Measurements from ENCODE around the gene CDT1.
A peak's percentile ranks its signal among the peaks of the same experiment; 100 is the strongest.

CDT1 gene

DNA sequence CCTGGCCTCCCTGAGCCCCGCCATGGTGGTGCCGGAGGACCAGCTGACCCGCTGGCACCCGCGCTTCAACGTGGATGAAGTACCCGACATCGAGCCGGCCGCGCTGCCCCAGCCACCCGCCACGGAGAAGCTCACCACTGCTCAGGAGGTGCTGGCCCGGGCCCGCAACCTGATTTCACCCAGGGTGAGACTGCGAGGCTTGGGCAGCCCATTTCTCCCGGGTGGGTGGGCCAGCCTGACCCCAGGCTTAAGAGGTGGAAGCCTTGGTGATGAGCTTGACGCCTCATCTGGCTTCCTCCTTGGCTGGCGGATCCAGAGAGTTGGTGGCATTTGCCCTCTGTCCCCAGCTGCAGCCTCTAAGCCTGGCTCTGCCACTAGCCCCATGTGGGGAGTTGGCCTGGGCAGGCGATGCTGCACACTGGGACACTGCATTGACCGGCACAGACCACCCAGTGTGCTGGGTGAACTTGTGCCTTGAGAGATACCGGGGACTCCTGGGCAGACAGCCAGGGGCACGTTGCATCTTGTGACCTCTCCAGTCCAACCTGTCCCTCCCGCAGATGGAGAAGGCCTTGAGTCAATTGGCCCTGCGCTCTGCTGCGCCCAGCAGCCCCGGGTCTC is 3.0 kb downstream of the CDT1 start:
- DNase-seq, result no peak

DNA sequence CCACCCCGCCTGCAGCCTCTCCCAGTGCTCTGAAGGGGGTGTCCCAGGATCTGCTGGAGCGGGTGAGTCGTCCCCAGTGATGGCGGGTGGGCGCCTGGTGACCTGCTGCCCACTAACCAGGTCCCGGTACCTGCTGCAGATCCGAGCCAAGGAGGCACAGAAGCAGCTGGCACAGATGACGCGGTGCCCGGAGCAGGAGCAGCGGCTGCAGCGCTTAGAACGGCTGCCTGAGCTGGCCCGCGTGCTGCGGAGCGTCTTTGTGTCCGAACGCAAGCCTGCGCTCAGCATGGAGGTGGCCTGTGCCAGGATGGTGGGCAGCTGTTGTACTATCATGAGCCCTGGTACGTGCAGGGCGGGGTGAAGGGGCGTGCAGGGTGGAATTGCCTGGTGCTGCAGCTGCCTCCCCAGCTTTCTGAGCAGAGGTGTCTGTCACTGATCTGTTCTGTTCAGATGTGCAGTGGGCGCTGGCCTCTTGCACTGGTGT is 3.6 kb downstream of the CDT1 start:
- DNase-seq, result no peak

DNA sequence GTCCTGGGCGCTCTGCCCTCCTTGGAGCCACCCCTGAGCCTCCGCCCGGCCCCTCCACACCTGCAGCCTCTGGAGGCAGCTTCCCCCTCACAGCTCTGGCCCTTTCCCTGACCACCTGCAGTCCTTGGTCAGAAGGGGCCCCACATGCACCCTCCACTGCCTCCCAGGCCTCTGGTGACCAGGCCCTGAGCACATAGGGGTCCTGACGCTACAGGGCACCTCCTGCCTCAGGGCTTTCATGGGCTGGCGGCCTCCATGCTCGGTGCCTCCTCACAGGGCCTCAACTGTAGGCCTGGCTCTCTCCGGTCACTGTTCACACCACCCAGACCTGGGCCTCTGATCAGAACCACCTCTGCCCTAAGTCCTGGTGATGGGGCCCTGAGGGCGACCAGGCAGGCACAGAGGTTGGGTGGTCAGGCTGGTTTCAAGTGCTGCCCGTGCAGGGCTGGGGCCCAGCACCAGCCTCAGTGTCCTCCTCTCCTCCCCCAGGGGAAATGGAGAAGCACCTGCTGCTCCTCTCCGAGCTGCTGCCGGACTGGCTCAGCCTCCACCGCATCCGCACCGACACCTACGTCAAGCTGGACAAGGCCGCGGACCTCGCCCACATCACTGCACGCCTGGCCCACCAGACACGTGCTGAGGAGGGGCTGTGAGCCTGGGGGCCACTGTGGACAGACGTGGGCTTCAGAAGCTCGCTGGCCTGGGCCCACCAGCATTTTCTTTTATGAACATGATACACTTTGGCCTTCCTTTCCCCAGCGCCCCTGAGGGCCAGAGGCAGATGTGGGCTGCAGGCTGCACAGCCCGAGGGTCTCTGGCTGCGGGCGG is 4.3 kb downstream of the CDT1 start:
- DNase-seq, result no peak

DNA sequence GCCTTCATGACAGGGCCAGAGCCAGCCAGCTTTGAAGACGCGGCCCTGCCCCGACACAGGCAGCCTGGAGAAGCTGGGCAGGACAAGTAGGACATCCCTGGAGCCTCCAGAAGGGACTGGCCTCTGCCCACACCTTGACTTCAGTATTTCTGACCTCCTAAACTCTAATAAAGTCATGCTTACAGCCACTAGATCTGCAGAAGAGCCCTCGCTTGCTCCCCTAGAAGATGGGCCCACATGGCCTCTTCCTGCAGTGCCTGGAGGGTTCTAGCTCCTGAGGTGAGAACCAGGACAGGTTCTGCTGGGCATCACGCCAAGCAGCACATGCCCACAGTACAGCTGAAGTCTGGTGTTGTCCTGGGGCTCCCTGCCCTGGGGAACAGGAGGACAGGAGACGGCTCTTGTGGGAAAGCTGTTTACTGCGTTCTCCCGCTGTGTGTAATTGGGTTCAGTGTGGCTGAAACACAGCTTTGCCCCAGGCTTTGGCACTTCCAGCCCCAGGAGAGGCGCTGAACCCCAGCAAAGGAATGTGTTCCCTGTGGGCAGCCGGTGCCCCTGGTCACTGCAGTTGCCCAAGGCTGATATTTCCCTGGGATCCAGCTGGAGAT is 5.6 kb downstream of the CDT1 start:
- no peak for DNase-seq

DNA sequence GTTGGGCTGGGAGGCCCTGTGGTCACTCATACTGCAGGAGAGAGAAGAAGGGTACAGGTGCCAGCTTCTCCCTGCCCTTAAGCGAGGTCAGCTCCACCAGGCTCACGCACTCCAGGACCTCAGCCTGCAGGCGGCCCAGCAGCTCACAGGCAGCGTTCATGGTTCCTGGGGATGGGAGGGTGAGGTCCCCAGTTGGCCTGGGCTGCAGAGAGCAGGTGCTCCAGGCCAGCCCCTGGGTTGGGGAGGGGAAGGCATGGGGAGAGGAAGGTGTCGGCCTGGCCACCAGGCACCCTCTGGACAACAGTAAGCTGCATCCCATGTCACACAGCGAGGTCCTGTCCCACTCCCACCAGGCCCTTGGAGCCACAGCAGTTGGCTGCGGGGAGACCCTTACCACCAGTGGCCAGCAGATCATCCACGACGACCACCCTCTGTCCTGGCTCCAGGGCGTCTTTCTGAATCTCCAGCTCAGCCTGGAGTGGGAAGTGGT is 6.1 kb downstream of the CDT1 start:
- no peak for DNase-seq

DNA sequence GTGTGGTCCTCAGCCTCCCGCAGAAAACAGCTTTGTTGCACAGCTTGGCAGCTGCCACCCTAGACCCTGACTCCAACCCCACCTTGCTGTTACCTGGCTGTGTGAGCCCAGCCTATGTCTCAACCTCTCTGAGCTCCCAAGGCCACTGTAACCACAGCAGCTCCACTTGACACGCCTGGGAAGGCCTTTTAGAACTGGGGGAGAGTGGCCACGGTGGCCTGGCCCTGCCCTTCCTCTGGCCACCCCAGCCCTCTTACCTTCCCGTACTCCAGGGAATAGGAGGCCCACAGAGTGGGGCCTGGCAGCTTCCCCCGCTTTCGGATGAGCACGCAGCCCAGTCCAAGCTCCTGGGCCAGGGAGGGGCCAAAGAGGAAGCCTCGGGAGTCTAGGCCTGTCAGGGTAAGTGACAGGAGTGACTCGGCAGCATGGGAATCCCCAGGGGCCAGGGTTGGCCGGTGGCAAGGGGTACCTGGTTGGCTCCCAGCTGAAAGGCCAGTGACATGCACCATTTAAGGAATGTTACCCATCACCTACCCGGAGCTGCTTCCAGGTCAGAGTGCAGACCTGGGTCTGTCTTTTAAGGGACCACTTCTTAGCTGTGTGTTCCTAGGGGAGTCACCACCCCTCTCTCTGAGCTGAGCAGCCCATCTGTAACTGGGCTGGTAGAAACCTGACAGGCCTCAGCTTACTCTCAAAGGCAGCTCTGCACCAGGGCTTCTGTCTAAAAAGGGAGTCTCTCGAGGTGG is 6.8 kb downstream of the CDT1 start:
- DNase-seq, result no peak

DNA sequence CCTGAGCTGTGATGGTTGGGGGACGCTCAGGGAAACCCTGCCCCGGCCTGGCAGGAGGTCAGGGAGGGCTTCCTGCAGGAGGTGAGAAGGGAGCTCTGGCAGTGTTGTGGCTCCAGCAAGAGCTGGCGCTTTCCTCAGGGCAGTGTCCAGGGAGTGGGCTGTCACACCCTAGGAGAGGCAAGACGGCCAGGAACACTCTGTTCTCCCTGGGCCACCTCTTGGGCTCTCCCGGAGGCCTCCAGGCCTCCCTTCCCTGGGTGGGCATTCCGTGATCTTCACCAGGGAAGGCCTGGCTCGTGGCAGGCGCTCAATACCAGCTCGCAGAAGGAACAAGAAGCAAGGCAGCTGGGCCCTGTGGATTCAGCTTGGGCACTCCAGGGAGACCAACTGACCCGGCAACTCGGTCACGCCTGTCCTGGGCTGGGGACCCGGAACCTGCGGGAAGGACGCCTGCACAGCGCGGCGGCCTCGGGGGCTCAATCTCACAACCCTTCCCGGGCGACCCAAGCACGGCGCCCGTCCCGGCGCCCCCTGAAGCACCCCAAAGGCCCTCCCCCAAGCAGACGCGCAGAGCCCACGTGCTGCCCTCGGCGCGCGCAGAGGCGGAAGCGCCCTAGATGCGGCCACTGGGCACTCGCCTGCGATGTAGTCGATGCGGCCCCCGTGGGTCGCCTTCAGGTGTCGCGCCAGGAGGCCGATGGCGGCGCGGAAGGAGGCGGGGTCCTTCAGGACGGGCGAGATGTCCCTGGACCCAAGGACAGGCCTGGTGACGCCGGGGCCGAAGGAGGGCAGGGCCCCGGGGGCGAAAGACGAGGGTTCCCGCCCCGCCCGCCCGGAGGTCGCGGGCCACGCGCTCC is 7.6 kb downstream of the CDT1 start:
- DNase-seq, result peak; percentile 40 to 65 (median 45)

DNA sequence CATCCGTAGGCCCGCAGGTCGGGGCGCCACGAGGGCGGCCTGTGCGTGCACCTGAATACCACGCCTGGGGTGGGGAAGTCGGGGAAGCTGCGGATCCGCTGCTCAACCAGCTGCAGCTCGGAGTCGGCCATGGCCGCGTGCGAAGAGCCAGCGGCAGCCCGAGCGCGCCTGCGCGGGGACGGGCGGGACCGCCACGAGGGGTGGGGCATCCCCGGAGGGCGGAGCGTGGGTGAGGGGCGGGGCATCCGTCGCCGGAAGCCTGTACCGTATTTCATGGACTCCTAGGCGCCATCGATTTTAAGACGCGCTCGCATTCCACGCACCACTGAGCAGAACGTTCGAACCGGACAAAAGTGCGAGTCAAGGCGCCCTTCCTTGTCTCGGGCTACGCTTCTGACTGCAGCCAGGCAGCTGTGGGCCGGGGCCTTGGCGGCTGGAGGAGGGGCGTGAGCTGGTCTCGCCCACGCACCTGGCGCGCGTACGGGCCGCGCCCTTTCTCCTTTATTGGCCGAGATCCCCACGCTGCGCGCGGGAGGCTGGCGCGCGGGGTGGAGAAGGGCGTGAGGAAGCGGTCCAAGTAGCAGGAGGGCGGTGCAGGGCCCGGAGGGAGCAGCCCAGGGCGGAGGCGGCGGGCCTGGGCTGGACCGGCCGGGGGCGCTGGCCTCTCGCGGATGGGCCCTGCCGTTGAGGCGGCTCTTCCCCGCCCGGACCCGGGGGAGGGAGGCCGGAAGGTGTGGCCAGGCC is 8.4 kb downstream of the CDT1 start, which contains the start of gene APRT:
APRT (minus strand) TSS at position 160 of the 744 bp plus-strand sequence; CDS start at position 131, 29 bp downstream.
- DNase-seq, result peak; percentile 90 to 96 (median 93)

DNA sequence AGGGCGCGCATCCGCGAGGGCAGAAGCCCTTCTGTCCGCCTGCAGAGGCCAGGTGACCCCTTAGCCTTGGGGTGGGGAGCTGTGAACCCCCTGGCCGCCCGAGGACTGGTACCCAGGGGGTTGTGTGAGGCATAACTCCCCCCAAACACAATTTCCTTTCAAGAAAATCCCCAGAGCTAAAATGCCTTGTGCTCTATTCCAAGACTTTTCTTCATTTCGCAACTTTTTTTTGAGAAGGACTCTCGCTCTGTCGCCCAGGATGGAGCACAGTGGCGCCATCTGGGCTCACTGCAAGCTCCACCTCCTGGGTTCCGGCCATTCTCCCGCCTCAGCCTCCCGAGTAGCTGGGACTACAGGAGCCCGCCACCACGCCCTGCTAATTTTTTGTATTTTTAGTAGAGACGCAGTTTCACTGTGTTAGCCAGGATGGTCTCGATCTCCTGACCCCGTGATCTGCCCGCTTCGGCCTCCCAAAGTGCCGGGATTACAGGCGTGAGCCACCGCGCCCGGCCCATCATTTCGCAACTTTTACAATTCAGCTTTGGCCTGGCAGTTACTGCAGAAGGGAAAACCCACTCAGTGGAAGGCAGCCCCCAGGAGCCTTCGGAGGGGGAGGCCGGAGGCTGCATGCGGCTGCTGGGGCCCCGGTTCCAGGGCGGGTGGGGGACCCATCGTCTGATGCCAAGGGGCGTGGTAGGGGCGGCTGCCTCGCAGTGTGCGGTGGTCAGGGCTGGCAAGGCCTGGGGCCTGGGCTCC is 9.1 kb downstream of the CDT1 start:
- DNase-seq, result no peak

DNA sequence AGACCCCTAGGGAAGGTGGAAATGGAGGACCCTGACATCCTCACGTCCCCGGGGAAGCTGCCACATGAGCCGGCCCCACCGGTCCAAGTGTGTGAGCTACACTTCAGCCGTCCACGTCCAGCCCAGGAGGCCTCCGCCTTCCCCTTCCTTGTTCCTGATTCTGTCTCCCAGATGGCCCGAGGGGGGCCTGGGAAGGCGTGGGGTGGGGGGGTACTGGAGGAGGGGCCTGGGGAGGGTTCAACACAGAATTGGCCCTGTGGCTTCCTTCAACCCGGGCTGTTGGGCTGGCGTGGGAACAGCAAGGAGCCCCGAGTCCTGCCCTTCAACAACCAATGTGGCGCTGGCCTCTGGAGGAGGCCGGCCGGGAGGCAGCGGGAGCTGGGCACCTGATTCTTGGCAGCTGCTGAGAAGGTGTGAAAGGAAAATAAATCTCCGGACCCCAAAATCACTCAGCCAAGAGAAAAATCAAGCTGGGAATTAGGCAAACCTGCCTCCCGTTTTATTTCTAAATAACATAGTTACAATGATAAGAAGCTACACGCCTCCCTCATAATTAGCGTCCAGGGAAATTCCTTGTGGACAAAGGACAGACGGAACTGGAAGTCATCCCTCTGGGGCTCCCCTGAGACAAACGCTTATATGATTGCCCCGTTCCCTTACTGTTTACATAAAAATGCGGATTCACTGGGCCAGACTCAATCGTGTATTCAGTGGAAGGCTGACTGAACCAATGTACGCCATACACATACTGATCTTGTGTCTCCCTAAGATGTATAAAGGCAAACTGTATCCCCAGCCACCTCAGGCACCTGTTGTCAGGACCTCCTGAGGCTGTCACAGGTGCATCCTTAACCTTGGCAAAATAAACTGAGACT is 9.9 kb downstream of the CDT1 start:
- no peak for DNase-seq

DNA sequence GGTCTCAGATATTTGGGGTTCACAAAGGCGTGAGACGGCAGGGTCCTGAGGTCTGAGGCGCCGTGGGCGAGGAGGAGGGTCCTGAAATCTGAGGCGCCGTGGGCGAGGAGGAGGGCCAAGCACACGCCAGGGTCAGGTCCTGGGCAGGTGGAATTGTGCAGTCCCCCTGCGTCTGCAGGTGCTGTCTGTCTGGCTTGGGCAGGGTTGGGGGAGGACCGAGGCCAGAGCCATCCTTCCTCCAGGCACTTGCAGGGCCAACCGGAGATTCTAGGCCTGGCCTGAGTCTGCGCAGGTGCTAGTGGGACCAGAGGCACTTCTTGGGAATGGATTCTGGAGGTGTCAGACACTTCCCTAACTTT is 10.5 kb downstream of the CDT1 start:
- no peak for DNase-seq

DNA sequence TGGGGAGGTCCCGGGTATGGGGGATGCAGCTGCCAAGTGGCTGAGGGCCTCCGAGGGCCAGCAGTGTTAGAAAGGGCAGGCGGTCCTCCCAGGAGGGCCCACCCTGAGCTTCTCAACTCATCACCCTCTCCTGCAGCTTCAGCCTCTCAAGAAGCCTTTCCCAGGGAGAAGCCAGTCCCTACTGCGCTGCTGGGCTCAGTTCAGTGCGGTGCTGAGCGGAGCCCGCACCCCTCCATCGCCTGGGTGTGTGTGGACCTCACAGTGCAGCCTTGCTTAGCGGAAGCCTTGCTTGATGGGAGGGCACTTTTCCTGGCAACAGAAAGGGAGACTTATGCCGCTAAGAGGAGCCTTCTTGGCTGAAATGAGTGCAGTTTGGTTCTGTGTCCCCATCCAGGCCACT is 11.6 kb downstream of the CDT1 start:
- DNase-seq, result no peak

DNA sequence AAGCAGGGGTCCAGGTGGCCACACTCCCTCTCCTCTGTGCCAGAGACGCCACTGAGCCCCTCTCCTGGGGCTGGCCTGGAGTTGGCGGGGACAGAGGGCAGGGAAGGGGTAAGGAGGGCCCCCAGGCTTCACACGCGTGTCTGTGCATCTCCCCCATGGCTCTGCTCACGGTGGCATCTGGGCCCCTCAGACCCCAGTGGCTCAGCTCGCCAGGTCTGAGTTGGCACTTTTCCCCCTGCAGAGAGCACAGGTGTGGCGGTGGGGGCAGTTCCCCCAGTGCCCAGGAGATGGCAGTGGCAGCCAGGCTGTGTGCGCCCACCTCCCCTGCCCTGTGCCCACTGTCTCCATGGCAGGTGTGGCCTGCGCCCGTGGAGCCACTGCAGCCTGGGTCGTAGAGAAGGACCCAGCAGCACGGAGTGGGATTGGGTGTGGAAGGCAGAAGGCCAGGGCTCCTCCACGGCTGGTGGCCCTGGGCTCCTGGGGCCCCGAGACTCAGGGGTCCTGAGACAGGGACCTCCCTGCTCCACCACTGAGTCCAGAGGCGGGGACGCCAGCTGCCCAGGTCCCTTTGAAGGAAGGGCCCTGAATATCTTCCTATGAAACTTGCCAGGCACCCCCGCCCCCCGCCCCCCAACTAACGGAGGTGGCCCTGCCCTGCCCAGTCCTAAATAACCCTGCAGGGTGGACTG is 12.5 kb downstream of the CDT1 start:
- DNase-seq, result peak in 2 of 5 donors; percentile 30 to 37

DNA sequence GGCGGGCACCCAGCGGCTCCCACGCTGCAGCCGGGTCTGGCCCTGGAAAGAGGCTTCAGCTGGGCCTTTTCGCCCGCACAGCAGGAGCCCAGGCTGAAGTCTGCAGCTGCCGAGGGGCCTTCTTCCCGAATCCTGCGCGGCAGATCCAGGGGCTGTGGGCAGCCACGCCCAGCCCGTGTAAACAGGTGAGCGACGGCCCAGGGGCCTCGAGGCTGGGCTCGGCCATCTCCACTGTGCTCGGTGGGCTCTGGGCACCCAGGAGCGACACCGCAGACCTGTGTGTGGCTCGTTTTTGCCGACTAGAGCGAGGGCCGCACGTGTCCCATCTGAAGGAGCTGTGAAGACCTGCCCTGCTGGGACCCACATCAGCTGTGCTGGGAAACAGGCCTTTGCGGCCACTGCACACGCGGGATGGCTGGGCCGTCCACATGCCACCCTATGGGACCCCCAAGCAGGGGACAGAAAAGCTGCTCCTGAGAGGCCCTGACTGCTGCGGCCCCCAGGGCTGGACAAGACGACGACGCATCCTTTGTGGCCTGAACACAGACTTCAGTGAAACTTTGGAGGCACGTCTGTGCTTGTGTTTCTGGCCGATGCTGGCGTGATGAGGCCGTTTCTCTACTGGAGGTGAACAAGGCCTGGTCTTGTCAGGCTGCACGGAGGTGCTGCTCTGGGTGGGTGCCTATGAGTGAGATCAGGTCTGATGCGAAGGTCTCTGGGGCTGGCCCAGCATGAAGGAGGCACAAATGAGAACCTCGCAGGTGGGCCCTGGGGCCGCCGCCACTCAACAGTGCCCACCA is 13.3 kb downstream of the CDT1 start:
- no peak for DNase-seq

DNA sequence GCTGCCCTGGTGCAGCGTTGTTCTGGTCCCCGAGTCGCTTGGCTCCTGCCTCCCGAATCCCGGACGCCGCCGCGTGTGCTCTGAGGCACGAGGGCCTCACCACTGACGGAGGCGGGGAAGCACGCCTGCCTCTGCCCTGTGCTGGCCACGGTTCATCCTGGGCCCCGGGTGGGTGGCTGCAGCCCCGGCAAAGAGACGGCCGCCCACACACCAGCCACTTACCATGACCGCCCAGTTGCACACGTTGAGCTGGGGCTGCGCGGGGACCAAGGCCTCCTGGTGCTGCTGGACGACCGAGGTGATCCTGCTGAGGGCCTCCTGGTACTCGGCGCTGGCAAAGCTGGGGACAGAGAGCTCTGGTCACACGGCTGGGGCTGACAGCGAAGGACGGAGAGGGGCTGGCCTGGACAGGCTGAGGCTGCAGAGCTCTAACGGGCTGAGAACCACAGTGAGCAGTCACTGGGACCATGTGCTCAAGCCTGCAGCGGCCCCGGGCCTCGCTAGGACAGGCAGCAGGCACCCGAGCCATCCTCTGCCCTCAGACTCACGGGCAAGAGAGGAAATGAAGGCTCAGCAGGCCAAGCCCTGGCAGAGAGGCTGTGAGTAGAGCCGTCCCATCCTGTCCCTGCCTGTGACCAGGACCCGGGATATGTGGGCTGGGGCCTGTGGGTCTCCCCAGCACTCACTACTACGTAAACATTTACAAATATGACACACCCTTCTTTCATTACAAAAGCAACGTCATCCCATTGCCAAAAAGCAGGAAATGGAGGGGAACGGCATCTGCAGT is 14.4 kb downstream of the CDT1 start:
- no peak for DNase-seq

DNA sequence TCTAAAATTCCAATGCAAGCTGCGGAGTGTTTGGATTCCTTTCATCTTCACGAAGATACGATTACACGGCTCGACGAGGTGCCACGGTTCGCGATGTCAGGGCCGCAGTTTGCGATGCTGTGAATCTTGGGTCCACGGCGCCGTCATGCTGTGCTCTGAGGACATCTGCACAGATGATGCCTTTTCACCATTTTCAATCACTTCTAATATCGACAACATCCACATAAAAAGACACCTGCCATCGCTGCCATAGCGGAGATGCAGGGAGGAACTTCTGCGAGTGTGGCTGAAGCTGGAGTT is 14.9 kb downstream of the CDT1 start:
- no peak for DNase-seq

DNA sequence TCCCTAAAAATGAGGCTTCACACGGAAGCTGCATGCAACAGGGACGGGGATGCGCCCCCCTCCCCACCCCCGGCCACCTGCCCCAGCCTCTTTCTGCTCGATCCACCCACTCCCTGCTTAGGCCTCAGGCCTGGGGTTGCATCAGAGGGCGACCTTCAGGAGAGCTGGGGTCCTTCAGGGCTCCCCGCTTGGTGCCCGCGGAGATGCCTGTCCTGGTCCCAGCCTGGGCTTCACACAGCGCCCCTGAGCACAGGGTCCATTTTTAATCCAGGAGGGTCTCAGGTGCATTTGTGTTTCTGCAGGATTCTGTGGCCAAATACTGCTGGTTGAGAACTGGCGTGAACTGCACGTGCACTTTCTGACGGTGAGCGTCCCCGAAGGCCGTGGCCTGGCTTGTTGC is 15.5 kb downstream of the CDT1 start:
- DNase-seq, result no peak
